Measurements from ENCODE around the gene IPO11.

- no peak for TF ChIP-seq POLR2A (IDR thresholded peaks at IDR 0.05; ENCODE audit: low read depth, low read length)
- TF ChIP-seq, protein P1, sequence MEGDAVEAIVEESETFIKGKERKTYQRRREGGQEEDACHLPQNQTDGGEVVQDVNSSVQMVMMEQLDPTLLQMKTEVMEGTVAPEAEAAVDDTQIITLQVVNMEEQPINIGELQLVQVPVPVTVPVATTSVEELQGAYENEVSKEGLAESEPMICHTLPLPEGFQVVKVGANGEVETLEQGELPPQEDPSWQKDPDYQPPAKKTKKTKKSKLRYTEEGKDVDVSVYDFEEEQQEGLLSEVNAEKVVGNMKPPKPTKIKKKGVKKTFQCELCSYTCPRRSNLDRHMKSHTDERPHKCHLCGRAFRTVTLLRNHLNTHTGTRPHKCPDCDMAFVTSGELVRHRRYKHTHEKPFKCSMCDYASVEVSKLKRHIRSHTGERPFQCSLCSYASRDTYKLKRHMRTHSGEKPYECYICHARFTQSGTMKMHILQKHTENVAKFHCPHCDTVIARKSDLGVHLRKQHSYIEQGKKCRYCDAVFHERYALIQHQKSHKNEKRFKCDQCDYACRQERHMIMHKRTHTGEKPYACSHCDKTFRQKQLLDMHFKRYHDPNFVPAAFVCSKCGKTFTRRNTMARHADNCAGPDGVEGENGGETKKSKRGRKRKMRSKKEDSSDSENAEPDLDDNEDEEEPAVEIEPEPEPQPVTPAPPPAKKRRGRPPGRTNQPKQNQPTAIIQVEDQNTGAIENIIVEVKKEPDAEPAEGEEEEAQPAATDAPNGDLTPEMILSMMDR (conservative IDR thresholded peaks at IDR 0.05; ENCODE audit: low read depth, low read length) = no peak
These were observed 148.2 kb downstream of the IPO11 start for GRCh38 chr5:62560786-62561185.

Measured in IMR-90 (cell line).